DND-41 (cell line): ENCODE results near the gene CD207.

Experiments
- EZH2 ChIP-seq: IDR thresholded peaks from 3 replicates; pipeline ENCODE4 v1.6.1; 2012; ENCODE audit warnings: borderline replicate concordance, low read depth, mild to moderate bottlenecking, moderate library complexity, low read length, inconsistent platforms; ENCODE audit not compliant: severe bottlenecking
- TF ChIP-seq, protein P1 (sequence below): IDR thresholded peaks from 2 replicates; pipeline ENCODE4 v1.5.1; 2012; ENCODE audit warnings: borderline replicate concordance, low read length, moderate library complexity, mild to moderate bottlenecking; ENCODE audit not compliant: poor library complexity, severe bottlenecking; ENCODE audit errors: extremely low read depth

DNA sequence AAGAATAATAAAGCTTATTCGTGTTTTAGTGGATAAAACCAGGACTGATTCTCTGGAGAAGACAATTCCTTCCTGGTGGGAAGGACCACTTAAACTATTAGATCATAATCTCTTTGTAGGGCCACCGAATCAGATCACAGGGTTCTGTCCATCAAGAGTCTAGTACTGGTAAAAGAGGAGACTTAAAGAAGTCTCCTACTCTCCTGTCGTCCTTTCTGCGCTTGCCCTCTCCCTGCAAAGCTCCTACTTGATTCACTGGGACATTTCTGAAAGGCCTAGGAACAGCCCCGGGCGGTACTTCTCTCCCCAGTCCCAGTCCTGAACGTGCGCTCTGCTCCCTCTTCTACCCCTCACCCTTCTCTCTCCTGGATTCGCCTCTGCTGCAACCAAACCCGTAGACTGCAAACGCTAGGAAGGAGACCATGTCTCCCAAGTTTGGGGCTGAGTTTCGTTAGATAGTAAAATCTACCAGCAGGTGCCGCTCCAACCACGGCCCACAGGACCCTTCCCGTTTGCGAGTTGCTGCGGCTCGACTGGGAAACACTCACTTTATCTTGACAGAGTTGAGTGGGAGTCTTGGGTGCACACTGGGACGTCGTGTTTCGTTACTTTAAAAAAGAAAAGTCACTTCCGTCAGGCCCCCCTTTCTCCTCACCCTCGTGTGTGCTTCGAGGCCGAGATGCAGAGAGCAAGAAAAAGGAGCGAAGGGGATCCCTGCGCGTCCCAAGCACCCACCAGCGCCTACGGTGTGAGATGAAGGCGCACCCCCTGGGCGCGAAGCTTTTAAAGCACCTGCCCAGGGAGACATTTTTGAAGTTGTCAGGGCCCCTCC lies 46.1 kb downstream of the CD207 start:
- TF ChIP-seq, protein P1, sequence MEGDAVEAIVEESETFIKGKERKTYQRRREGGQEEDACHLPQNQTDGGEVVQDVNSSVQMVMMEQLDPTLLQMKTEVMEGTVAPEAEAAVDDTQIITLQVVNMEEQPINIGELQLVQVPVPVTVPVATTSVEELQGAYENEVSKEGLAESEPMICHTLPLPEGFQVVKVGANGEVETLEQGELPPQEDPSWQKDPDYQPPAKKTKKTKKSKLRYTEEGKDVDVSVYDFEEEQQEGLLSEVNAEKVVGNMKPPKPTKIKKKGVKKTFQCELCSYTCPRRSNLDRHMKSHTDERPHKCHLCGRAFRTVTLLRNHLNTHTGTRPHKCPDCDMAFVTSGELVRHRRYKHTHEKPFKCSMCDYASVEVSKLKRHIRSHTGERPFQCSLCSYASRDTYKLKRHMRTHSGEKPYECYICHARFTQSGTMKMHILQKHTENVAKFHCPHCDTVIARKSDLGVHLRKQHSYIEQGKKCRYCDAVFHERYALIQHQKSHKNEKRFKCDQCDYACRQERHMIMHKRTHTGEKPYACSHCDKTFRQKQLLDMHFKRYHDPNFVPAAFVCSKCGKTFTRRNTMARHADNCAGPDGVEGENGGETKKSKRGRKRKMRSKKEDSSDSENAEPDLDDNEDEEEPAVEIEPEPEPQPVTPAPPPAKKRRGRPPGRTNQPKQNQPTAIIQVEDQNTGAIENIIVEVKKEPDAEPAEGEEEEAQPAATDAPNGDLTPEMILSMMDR, result peak; percentile 42
- TF ChIP-seq EZH2, result no peak
